Suprapubic skin (tissue), 4 donors: ENCODE data around the gene PWWP2B. TPM values are rescaled to one million over a fixed set of nuclear protein-coding genes. Genes with fewer than 3 reads are reported as not detected.

ENCODE experiments used
- DNase-seq, 2 donors: peaks; one replicate each; pipeline ENCODE4 v3.0.0-alpha.2; 2019; ENCODE audit warnings: low spot score in 2 of 2
- H3K27ac ChIP-seq: fragments of 200-600 bp; sonication (generic); one replicate; pipeline ENCODE4 v1.5.1; 2019
- H3K27me3 ChIP-seq: fragments of 200-600 bp; sonication (generic); one replicate; pipeline ENCODE4 v1.5.1; 2019
- H3K36me3 ChIP-seq: fragments of 200-600 bp; sonication (generic); one replicate; pipeline ENCODE4 v1.5.1; 2019
- H3K4me1 ChIP-seq: fragments of 200-600 bp; sonication (generic); one replicate; pipeline ENCODE4 v1.5.1; 2019
- H3K4me3 ChIP-seq: fragments of 200-600 bp; sonication (generic); one replicate; pipeline ENCODE4 v1.5.1; 2019; ENCODE audit warnings: mild to moderate bottlenecking
- H3K9me3 ChIP-seq: fragments of 200-600 bp; sonication (generic); one replicate; pipeline ENCODE4 v1.5.1; 2019
- CTCF ChIP-seq, 2 donors: fragments of 200-600 bp in 1 of 2; fragments of 450-650 bp in 1 of 2; sonication (generic) in 1 of 2; IDR thresholded peaks; one replicate each; pipeline ENCODE4 v1.5.1; 2016 to 2019; ENCODE audit warnings: antibody characterized with exemption in 2 of 2, mild to moderate bottlenecking in 1 of 2, moderate library complexity in 1 of 2
- EP300 ChIP-seq: sonication (generic); formaldehyde crosslinking; IDR thresholded peaks from one replicate; pipeline ENCODE4 v1.6.1; 2017; ENCODE audit warnings: antibody characterized with exemption
- POLR2A ChIP-seq, 2 donors: fragments of 450-650 bp; IDR thresholded peaks; one replicate each; pipeline ENCODE4 v1.6.1; 2017; ENCODE audit warnings: antibody characterized with exemption in 2 of 2, mild to moderate bottlenecking in 2 of 2, moderate library complexity in 2 of 2
- POLR2AphosphoS5 ChIP-seq, 3 donors: sonication (generic); formaldehyde crosslinking; IDR thresholded peaks; one replicate each; pipeline ENCODE4 v1.6.1; 2017; ENCODE audit warnings: antibody characterized with exemption in 3 of 3
- WGBS: methylation state at CpG from one replicate; pipeline ENCODE4 v1.1.5; 2018; 5-methylcytosine and 5-hydroxymethylcytosine counted together
- total RNA-seq, 4 donors: library from RNA; depleted of rRNA; stranded (reverse); fragments of >200 nt; gene quantifications; one replicate each; pipeline ENCODE4 v1.1.0, GENCODE V29; 2016

Gene PWWP2B
- total RNA-seq, 4 donors from 2014 or later, result 15.2 to 19.4 (median 18.3) TPM

- Histone ChIP-seq H3K9me3 (no peaks in the 10 kb centered on the region), H3K4me3 (no peak overlapping the region), H3K4me1 (peaks cover 23% of the 10 kb centered on the region), H3K27ac (no peak overlapping the region), H3K27me3 (peaks cover 11% of the 10 kb centered on the region), H3K36me3 (no peaks in the 10 kb centered on the region)
- peak in 1 of 2 donors; percentile 68 for DNase-seq
- TF ChIP-seq CTCF (IDR thresholded peaks at IDR 0.05) (peak; percentile 84 to 98), POLR2AphosphoS5 (IDR thresholded peaks at IDR 0.05) (no peak), EP300 (no peak), POLR2A (IDR thresholded peaks at IDR 0.05) (no peak)
- WGBS, result 27% methylated on average over 15 of the region's 31 CpGs
Observed at GRCh38 chr10:132458586-132459300, 61.7 kb downstream of the PWWP2B start.

- no peak for TF ChIP-seq EP300
- H3K27ac ChIP-seq, result no peak overlapping the region
- H3K4me1 ChIP-seq, result peaks cover 30% of the 10 kb centered on the region
- H3K9me3 ChIP-seq, result no peaks in the 10 kb centered on the region
- peak; percentile 61 to 71 for DNase-seq
- H3K36me3 ChIP-seq, result no peaks in the 10 kb centered on the region
- no peak overlapping the region for H3K4me3 ChIP-seq
- WGBS, result 75% methylated on average over 9 of the region's 23 CpGs
- peaks cover 11% of the 10 kb centered on the region for H3K27me3 ChIP-seq
Observed at GRCh38 chr10:132459301-132460003, 62.5 kb downstream of the PWWP2B start.

- Histone ChIP-seq H3K4me3 (no peak overlapping the region), H3K27me3 (peaks cover 11% of the 10 kb centered on the region), H3K9me3 (no peaks in the 10 kb centered on the region), H3K4me1 (peaks cover 36% of the 10 kb centered on the region), H3K36me3 (no peaks in the 10 kb centered on the region), H3K27ac (no peak overlapping the region)
- TF ChIP-seq EP300 (no peak), POLR2AphosphoS5 (IDR thresholded peaks at IDR 0.05) (no peak)
- WGBS, result 74% methylated on average over 8 of the region's 15 CpGs
- peak in 1 of 2 donors; percentile 53 for DNase-seq
Observed at GRCh38 chr10:132460071-132460470, 63.1 kb downstream of the PWWP2B start.

- H3K27ac ChIP-seq, result no peak overlapping the region
- H3K9me3 ChIP-seq, result no peaks in the 10 kb centered on the region
- peaks cover 11% of the 10 kb centered on the region for H3K27me3 ChIP-seq
- DNase-seq, result peak in 1 of 2 donors; percentile 55
- TF ChIP-seq EP300 (no peak), CTCF (IDR thresholded peaks at IDR 0.05) (no peak), POLR2AphosphoS5 (IDR thresholded peaks at IDR 0.05) (no peak), POLR2A (IDR thresholded peaks at IDR 0.05) (no peak)
- no CpG with 5 or more reads among the region's 5 CpGs for WGBS
- H3K4me3 ChIP-seq, result no peak overlapping the region
- H3K4me1 ChIP-seq, result peaks cover 42% of the 10 kb centered on the region
- no peaks in the 10 kb centered on the region for H3K36me3 ChIP-seq
Observed at GRCh38 chr10:132460691-132461090, 63.7 kb downstream of the PWWP2B start.

- DNase-seq, result peak in 1 of 2 donors; percentile 47
- WGBS, result 71% methylated on average over 14 of the region's 14 CpGs
- peaks cover 11% of the 10 kb centered on the region for H3K27me3 ChIP-seq
- H3K9me3 ChIP-seq, result no peaks in the 10 kb centered on the region
- H3K27ac ChIP-seq, result no peak overlapping the region
- no peaks in the 10 kb centered on the region for H3K36me3 ChIP-seq
- H3K4me3 ChIP-seq, result no peak overlapping the region
- TF ChIP-seq POLR2AphosphoS5 (IDR thresholded peaks at IDR 0.05) (no peak), CTCF (IDR thresholded peaks at IDR 0.05) (no peak), EP300 (no peak)
- peaks cover 42% of the 10 kb centered on the region for H3K4me1 ChIP-seq
Observed at GRCh38 chr10:132461103-132461682, 64.2 kb downstream of the PWWP2B start.

GRCh38 chr10:132461683-132462231, 64.8 kb downstream of the PWWP2B start:
- H3K27me3 ChIP-seq, result peaks cover 11% of the 10 kb centered on the region
- no peak for TF ChIP-seq POLR2A (IDR thresholded peaks at IDR 0.05)
- TF ChIP-seq POLR2AphosphoS5 (IDR thresholded peaks at IDR 0.05), result no peak
- TF ChIP-seq CTCF (IDR thresholded peaks at IDR 0.05), result no peak
- TF ChIP-seq EP300, result no peak
- no peaks in the 10 kb centered on the region for H3K9me3 ChIP-seq
- no peak overlapping the region for H3K27ac ChIP-seq
- WGBS, result 91% methylated on average over 7 of the region's 19 CpGs
- DNase-seq, result peak in 1 of 2 donors; percentile 70
- no peak overlapping the region for H3K4me3 ChIP-seq
- H3K4me1 ChIP-seq, result peaks cover 42% of the 10 kb centered on the region
- no peaks in the 10 kb centered on the region for H3K36me3 ChIP-seq
